GM12801 (cell line): ENCODE data around the gene DNASE1L3.

Experiments used
- CTCF ChIP-seq: IDR thresholded peaks from one replicate; pipeline ENCODE4 v1.5.1; 2011; ENCODE audit warnings: control low read depth; ENCODE audit not compliant: insufficient read length; ENCODE audit errors: extremely low read depth

The DNASE1L3 gene

GRCh38 chr3:58210761-58211460 is at the start of gene DNASE1L3:
TSS of gene DNASE1L3 (minus strand) at chr3:58210972. CDS start at chr3:58210906, 66 bp downstream.
- no peak for TF ChIP-seq CTCF

GRCh38 chr3:58260261-58260731 is 49.5 kb upstream of the DNASE1L3 start:
- TF ChIP-seq CTCF = no peak

- TF ChIP-seq CTCF = no peak
Measured at GRCh38 chr3:58258392-58259055, 47.8 kb upstream of the DNASE1L3 start.

- TF ChIP-seq CTCF = no peak
Measured at GRCh38 chr3:58256511-58256910, 45.7 kb upstream of the DNASE1L3 start.

- TF ChIP-seq CTCF = no peak
Measured at GRCh38 chr3:58256061-58256460, 45.3 kb upstream of the DNASE1L3 start.

GRCh38 chr3:58254144-58254543 is 43.4 kb upstream of the DNASE1L3 start:
- no peak for TF ChIP-seq CTCF

- TF ChIP-seq CTCF = no peak
Measured at GRCh38 chr3:58251631-58252035, 40.9 kb upstream of the DNASE1L3 start.
